Neural cell (in vitro differentiated cells): ENCODE measurements around the gene NOC2L. TPM values are rescaled to one million over a fixed set of nuclear protein-coding genes. Genes with fewer than 3 reads are reported as not detected.

Source experiments
- H2AFZ ChIP-seq: fragments of 200-600, 300-800 bp; sonication (generic), shearing (Covaris generic); 2 replicates; pipeline ENCODE4 v1.6.0; 2014; ENCODE audit warnings: low read depth, mild to moderate bottlenecking, antibody characterized with exemption, low read length, moderate library complexity
- H3F3A ChIP-seq: fragments of 200-600 bp; shearing (Covaris generic); 2 replicates; pipeline ENCODE4 v1.6.1; 2016; ENCODE audit warnings: mild to moderate bottlenecking, moderate library complexity, mixed read lengths, antibody characterized with exemption, low read length; ENCODE audit not compliant: insufficient read depth, poor library complexity, severe bottlenecking
- H3K27ac ChIP-seq: fragments of 200-600, 300-800 bp; sonication (generic), shearing (Covaris generic); 2 replicates; pipeline ENCODE4 v1.5.1; 2014; ENCODE audit warnings: mild to moderate bottlenecking, low read length, moderate library complexity
- H3K27me3 ChIP-seq: fragments of 300-800, 200-600 bp; sonication (generic), shearing (Covaris generic); 2 replicates; pipeline ENCODE4 v1.6.0; 2014; ENCODE audit warnings: mild to moderate bottlenecking, low read depth, low read length, moderate library complexity; ENCODE audit not compliant: insufficient read depth
- H3K36me3 ChIP-seq: fragments of 300-800, 200-600 bp; sonication (generic), shearing (Covaris generic); 2 replicates; pipeline ENCODE4 v1.5.1; 2014; ENCODE audit warnings: mild to moderate bottlenecking, antibody characterized with exemption, low read length, moderate library complexity; ENCODE audit not compliant: insufficient read depth
- H3K4me2 ChIP-seq: fragments of 300-800, 200-600 bp; sonication (generic), shearing (Covaris generic); 2 replicates; pipeline ENCODE4 v1.6.0; 2014; ENCODE audit warnings: mild to moderate bottlenecking, low read length
- H3K4me3 ChIP-seq: fragments of 300-800, 200-600 bp; sonication (generic), shearing (Covaris generic); 2 replicates; pipeline ENCODE4 v1.5.1; 2014; ENCODE audit warnings: mild to moderate bottlenecking, low read length, moderate library complexity
- H3K79me2 ChIP-seq: fragments of 200-600 bp; shearing (Covaris generic); replicated peaks from 2 replicates; pipeline ENCODE4 v1.6.0; 2014; ENCODE audit warnings: mild to moderate bottlenecking, low read length, moderate library complexity; ENCODE audit not compliant: insufficient read depth
- H3K9ac ChIP-seq: fragments of 300-800, 200-600 bp; sonication (generic), shearing (Covaris generic); 2 replicates; pipeline ENCODE4 v1.6.1; 2016; ENCODE audit warnings: mild to moderate bottlenecking, low read length, mixed read lengths
- H3K9me2 ChIP-seq: fragments of 200-600 bp; shearing (Covaris generic); 2 replicates; pipeline ENCODE4 v1.6.1; 2016; ENCODE audit warnings: mild to moderate bottlenecking, low read length, mixed read lengths; ENCODE audit not compliant: insufficient read depth
- H3K9me3 ChIP-seq: fragments of 200-600, 300-800 bp; sonication (generic), shearing (Covaris generic); 2 replicates; pipeline ENCODE4 v1.6.1; 2016; ENCODE audit warnings: mild to moderate bottlenecking, mixed run types, low read length, moderate library complexity, mixed read lengths
- H4K20me1 ChIP-seq: fragments of 200-600 bp; shearing (Covaris generic); 2 replicates; pipeline ENCODE4 v1.6.1; 2016; ENCODE audit warnings: mild to moderate bottlenecking, mixed run types; ENCODE audit not compliant: insufficient read depth
- CTCF ChIP-seq: fragments of 450-650 bp; IDR thresholded peaks from 2 replicates; pipeline ENCODE4 v1.5.1; 2014; ENCODE audit warnings: antibody characterized with exemption, mild to moderate bottlenecking, moderate library complexity; ENCODE audit not compliant: poor library complexity, severe bottlenecking
- EP300 ChIP-seq: fragments of 450-650 bp; conservative IDR thresholded peaks from 2 replicates; pipeline ENCODE4 v1.6.1; 2014; ENCODE audit warnings: antibody characterized with exemption, mild to moderate bottlenecking, moderate library complexity; ENCODE audit not compliant: poor library complexity, severe bottlenecking
- EZH2 ChIP-seq: fragments of 200-600, 300-800 bp; shearing (Covaris generic), sonication (generic); IDR thresholded peaks from 2 replicates; pipeline ENCODE4 v1.6.1; 2014; ENCODE audit warnings: antibody characterized with exemption, low read length, borderline replicate concordance, mild to moderate bottlenecking; ENCODE audit not compliant: insufficient read depth, poor library complexity, severe bottlenecking
- MXI1 ChIP-seq: fragments of 450-650 bp; conservative IDR thresholded peaks from 2 replicates; pipeline ENCODE4 v1.6.1; 2014; ENCODE audit warnings: antibody characterized with exemption, mild to moderate bottlenecking; ENCODE audit not compliant: poor library complexity, severe bottlenecking
- POLR2AphosphoS5 ChIP-seq: IDR thresholded peaks from 2 replicates; pipeline ENCODE4 v1.6.1; 2012
- RAD21 ChIP-seq: fragments of 450-650 bp; conservative IDR thresholded peaks from 2 replicates; pipeline ENCODE4 v1.6.1; 2014; ENCODE audit warnings: antibody characterized with exemption, mild to moderate bottlenecking, moderate library complexity
- REST ChIP-seq: IDR thresholded peaks from 2 replicates; pipeline ENCODE4 v1.6.1; 2012; ENCODE audit warnings: borderline replicate concordance
- SMC3 ChIP-seq: fragments of 450-650 bp; conservative IDR thresholded peaks from 2 replicates; pipeline ENCODE4 v1.6.1; 2014; ENCODE audit warnings: antibody characterized with exemption, mild to moderate bottlenecking, moderate library complexity; ENCODE audit not compliant: poor library complexity
- TAF1 ChIP-seq: IDR thresholded peaks from 2 replicates; pipeline ENCODE4 v1.6.1; 2012; ENCODE audit warnings: low read depth
- polyA plus RNA-seq: library from polyadenylated mRNA; depleted of rRNA; stranded (reverse); fragments of >200 nt; gene quantifications from 2 replicates; pipeline ENCODE4 v1.2.3, GENCODE V29; 2014

The NOC2L gene
- polyA plus RNA-seq, 1 donor from 2014 or later, result 77.2 TPM

- no peak for TF ChIP-seq EP300
- no peak for TF ChIP-seq RAD21
- no peak for TF ChIP-seq TAF1
- no peak for TF ChIP-seq CTCF
- TF ChIP-seq MXI1, result no peak
- TF ChIP-seq EZH2, result no peak
- no peak for TF ChIP-seq POLR2AphosphoS5
- TF ChIP-seq SMC3, result no peak
- TF ChIP-seq REST, result no peak
- no peak overlapping the region for H2AFZ ChIP-seq
- H4K20me1 ChIP-seq, result no peaks in the 10 kb centered on the region
- H3K9me3 ChIP-seq, result no peaks in the 10 kb centered on the region
- H3K79me2 ChIP-seq, result no peaks in the 10 kb centered on the region
- H3K36me3 ChIP-seq, result no peaks in the 10 kb centered on the region
- no peaks in the 10 kb centered on the region for H3F3A ChIP-seq
- no peak overlapping the region for H3K27ac ChIP-seq
- no peaks in the 10 kb centered on the region for H3K27me3 ChIP-seq
- H3K9ac ChIP-seq, result no peak overlapping the region
- no peaks in the 10 kb centered on the region for H3K9me2 ChIP-seq
- H3K4me3 ChIP-seq, result no peak overlapping the region
- H3K4me2 ChIP-seq, result no peak overlapping the region
These were observed 21.1 kb upstream of the NOC2L start for GRCh38 chr1:980137-980571.

- Histone ChIP-seq H3K36me3 (no peaks in the 10 kb centered on the region), H3K27ac (no peak overlapping the region), H3K9ac (no peak overlapping the region), H3K4me3 (no peak overlapping the region), H2AFZ (no peak overlapping the region), H3K9me2 (no peaks in the 10 kb centered on the region), H3K4me2 (no peak overlapping the region), H4K20me1 (no peaks in the 10 kb centered on the region), H3K9me3 (no peaks in the 10 kb centered on the region), H3K27me3 (no peaks in the 10 kb centered on the region), H3F3A (no peaks in the 10 kb centered on the region), H3K79me2 (no peaks in the 10 kb centered on the region)
- no peak for TF ChIP-seq EP300
- no peak for TF ChIP-seq EZH2
- no peak for TF ChIP-seq POLR2AphosphoS5
- no peak for TF ChIP-seq MXI1
- no peak for TF ChIP-seq REST
- no peak for TF ChIP-seq SMC3
- no peak for TF ChIP-seq CTCF
- no peak for TF ChIP-seq RAD21
- TF ChIP-seq TAF1, result no peak
These were observed 20.7 kb upstream of the NOC2L start for GRCh38 chr1:979744-980072.
